Keratinocyte (primary cell): ENCODE measurements around the gene FOXL2NB. TPM values are rescaled to one million over a fixed set of nuclear protein-coding genes. Genes with fewer than 3 reads are reported as not detected.

Experiments
- DNase-seq: peaks from one replicate; pipeline ENCODE4 v3.0.0-alpha.2; 2011; ENCODE audit warnings: low read depth, missing footprints, low spot score
- FAIRE-seq: peaks from 2 replicates; lab custom pipeline; 2011; peaks lifted over from hg19 to GRCh38; lab: Jason Lieb, UNC
- H2AFZ ChIP-seq: 2 replicates; pipeline ENCODE4 v1.6.0; 2012; ENCODE audit warnings: low read length, control low read depth, inconsistent platforms; ENCODE audit not compliant: control insufficient read depth
- H3K27ac ChIP-seq: 2 replicates; pipeline ENCODE4 v1.5.1; 2011; ENCODE audit warnings: low read length; ENCODE audit not compliant: control insufficient read depth, insufficient read depth
- H3K27me3 ChIP-seq: 3 replicates; pipeline ENCODE4 v1.6.0; 2011; ENCODE audit warnings: low read length; ENCODE audit not compliant: control insufficient read depth, insufficient read depth; ENCODE audit errors: extremely low read depth
- H3K36me3 ChIP-seq, 2 experiments: 2 replicates in 1 of 2; 3 replicates in 1 of 2; pipeline ENCODE4 v1.5.1; 2011; ENCODE audit warnings: low read length in 2 of 2, mild to moderate bottlenecking in 1 of 2; ENCODE audit not compliant: control insufficient read depth in 2 of 2, insufficient read depth in 2 of 2; ENCODE audit errors: extremely low read depth in 1 of 2
- H3K4me1 ChIP-seq: 3 replicates; pipeline ENCODE4 v1.5.1; 2011; ENCODE audit warnings: low read length; ENCODE audit not compliant: control insufficient read depth, insufficient read depth; ENCODE audit errors: extremely low read depth
- H3K4me2 ChIP-seq: 3 replicates; pipeline ENCODE4 v1.6.0; 2011; ENCODE audit warnings: low read depth, low read length; ENCODE audit not compliant: control insufficient read depth, insufficient read depth; ENCODE audit errors: extremely low read depth
- H3K4me3 ChIP-seq, 3 experiments: fragments of 200-600 bp in 1 of 3; sonication (generic) in 1 of 3; 2 replicates in 2 of 3; 3 replicates in 1 of 3; pipeline ENCODE4 v1.5.1; 2011 to 2016; ENCODE audit warnings: low read length in 3 of 3, mild to moderate bottlenecking in 3 of 3, control low read depth in 2 of 3, inconsistent platforms in 1 of 3, low read depth in 1 of 3, mixed read lengths in 1 of 3, mixed run types in 1 of 3, moderate library complexity in 1 of 3; ENCODE audit not compliant: control insufficient read depth in 2 of 3, insufficient read depth in 2 of 3; ENCODE audit errors: extremely low read depth in 1 of 3
- H3K79me2 ChIP-seq: 2 replicates; pipeline ENCODE4 v1.6.0; 2012; ENCODE audit warnings: low read length; ENCODE audit not compliant: control insufficient read depth, insufficient read depth
- H3K9ac ChIP-seq: 3 replicates; pipeline ENCODE4 v1.6.0; 2011; ENCODE audit warnings: low read length; ENCODE audit not compliant: control insufficient read depth, insufficient read depth; ENCODE audit errors: extremely low read depth
- H3K9me1 ChIP-seq: 3 replicates; pipeline ENCODE4 v1.6.0; 2011; ENCODE audit warnings: low read length; ENCODE audit not compliant: control insufficient read depth, insufficient read depth; ENCODE audit errors: extremely low read depth
- H3K9me3 ChIP-seq: 2 replicates; pipeline ENCODE4 v1.5.1; 2012; ENCODE audit warnings: low read depth, low read length; ENCODE audit not compliant: control insufficient read depth
- H4K20me1 ChIP-seq: 3 replicates; pipeline ENCODE4 v1.6.0; 2011; ENCODE audit warnings: low read length; ENCODE audit not compliant: control insufficient read depth, insufficient read depth; ENCODE audit errors: extremely low read depth
- CTCF ChIP-seq, 3 experiments: IDR thresholded peaks in 1 of 3; conservative IDR thresholded peaks in 1 of 3; optimal IDR thresholded peaks in 1 of 3; 2 replicates in 2 of 3; 3 replicates in 1 of 3; pipeline versions ENCODE3 to v1.5.1; 2011; ENCODE audit warnings: low read length in 3 of 3, mild to moderate bottlenecking in 3 of 3, moderate library complexity in 2 of 3, control low read depth in 1 of 3, inconsistent platforms in 1 of 3; ENCODE audit not compliant: insufficient read depth in 2 of 3; ENCODE audit errors: extremely low read depth in 1 of 3
- EZH2 ChIP-seq: IDR thresholded peaks from one replicate; pipeline ENCODE4 v1.6.1; 2012; ENCODE audit warnings: inconsistent platforms, mild to moderate bottlenecking, low read length, moderate library complexity
- dilution Hi-C: fragments of 300-500 bp; cut with MboI; formaldehyde crosslinking; loops from one replicate; pipeline ENCODE4 v1.7.0; 2020; ENCODE audit warnings: low sequenced_read_pairs; ENCODE audit not compliant: extremely low pct_ligation_motif_present
- polyA plus RNA-seq, 5 experiments: library from polyadenylated mRNA; depleted of rRNA in 3 of 5; stranded (reverse) in 3 of 5; stranded (forward) in 1 of 5; unstranded in 1 of 5; fragments of >200 nt; gene quantifications; 1 replicate in 1 of 5; 2 replicates in 3 of 5; 3 replicates in 1 of 5; pipeline versions ENCODE4 v1.2.1 to v1.2.3, GENCODE V29; 2011 to 2012; ENCODE audit warnings: missing spikeins in 2 of 5, low read depth in 1 of 5, low replicate concordance in 1 of 5

Gene FOXL2NB
- polyA plus RNA-seq, 1 donor (not counting 4 experiments of a cell fraction or from before 2014, with no cell fraction given) = 0.38 TPM

DNA sequence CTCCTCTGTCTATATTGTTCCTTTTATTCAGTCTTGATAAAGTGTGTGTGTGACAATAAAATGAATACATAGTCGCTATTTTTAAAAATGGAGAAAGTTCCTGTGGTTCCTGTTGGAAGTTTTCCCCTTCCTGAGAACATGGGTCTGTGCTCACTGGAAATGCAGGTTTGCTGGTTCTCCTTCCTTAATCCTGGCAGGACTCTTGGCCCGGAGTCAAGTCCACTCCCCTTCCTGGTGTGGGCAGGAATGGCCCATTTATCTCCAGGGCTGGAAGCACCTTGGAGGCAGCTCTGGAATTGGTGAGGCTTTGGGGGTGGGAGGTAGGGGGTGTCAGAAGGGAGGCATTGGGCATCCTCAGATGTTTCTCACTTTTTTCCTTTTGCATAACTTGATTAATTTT is 30.2 kb upstream of the FOXL2NB start:
- Histone ChIP-seq H3K9me1 (no peaks in the 10 kb centered on the region), H3K4me1 (peaks cover 31% of the 10 kb centered on the region), H3K79me2 (no peaks in the 10 kb centered on the region), H3K9me3 (no peaks in the 10 kb centered on the region), H3K4me3 (no peak overlapping the region), H3K36me3 (no peaks in the 10 kb centered on the region), H3K9ac (no peak overlapping the region), H3K27ac (no peak overlapping the region), H4K20me1 (no peaks in the 10 kb centered on the region), H2AFZ (peak overlapping the region; percentile 47), H3K27me3 (no peaks in the 10 kb centered on the region), H3K4me2 (peak overlapping the region; percentile 51)
- dilution Hi-C loops = loop anchor here (25.0 kb wide), 1 partner anchor 105 kb away; no protein-coding TSS in a partner anchor
- no peak for DNase-seq
- FAIRE-seq = no peak
- no peak for TF ChIP-seq EZH2
- no peak for TF ChIP-seq CTCF (optimal IDR thresholded peaks at IDR 0.05 in 1 of 3, IDR thresholded peaks at IDR 0.05 in 1 of 3, conservative IDR thresholded peaks at IDR 0.05 in 1 of 3; ENCODE audit: extremely low read depth in 1 of 3, insufficient read depth in 2 of 3, low read length in 3 of 3)

DNA sequence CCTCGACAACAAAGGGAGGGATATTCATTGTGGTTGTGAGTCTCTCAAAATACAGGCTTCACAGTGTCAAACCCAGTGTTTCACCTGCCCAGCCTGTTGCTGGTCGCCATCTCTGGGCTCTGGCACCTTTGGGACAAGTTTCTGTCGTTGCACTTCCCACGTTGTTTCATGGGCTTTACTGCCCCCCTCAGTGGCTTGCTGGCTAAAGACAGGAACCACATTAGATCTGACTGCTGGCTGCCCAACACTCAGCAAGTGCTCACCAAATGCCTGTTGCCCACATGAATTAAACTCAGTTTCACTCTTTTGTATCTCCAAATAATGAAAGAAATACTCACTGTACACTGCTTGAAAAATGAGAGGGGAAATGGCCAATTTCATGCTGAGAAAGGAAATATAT is 27.7 kb upstream of the FOXL2NB start:
- TF ChIP-seq CTCF (optimal IDR thresholded peaks at IDR 0.05 in 1 of 3, IDR thresholded peaks at IDR 0.05 in 1 of 3, conservative IDR thresholded peaks at IDR 0.05 in 1 of 3; ENCODE audit: extremely low read depth in 1 of 3, insufficient read depth in 2 of 3, low read length in 3 of 3) = no peak
- H3K9ac ChIP-seq = no peak overlapping the region
- H2AFZ ChIP-seq = no peak overlapping the region
- H3K9me1 ChIP-seq = no peaks in the 10 kb centered on the region
- no peak for FAIRE-seq
- no peaks in the 10 kb centered on the region for H3K9me3 ChIP-seq
- no peaks in the 10 kb centered on the region for H4K20me1 ChIP-seq
- no peak overlapping the region for H3K4me3 ChIP-seq
- no peak for DNase-seq
- no peak overlapping the region for H3K4me2 ChIP-seq
- H3K79me2 ChIP-seq = no peaks in the 10 kb centered on the region
- H3K27me3 ChIP-seq = no peaks in the 10 kb centered on the region
- H3K4me1 ChIP-seq = peaks cover 33% of the 10 kb centered on the region
- dilution Hi-C loops = loop anchor here (25.0 kb wide), 1 partner anchor 107 kb away; no protein-coding TSS in a partner anchor
- H3K27ac ChIP-seq = no peak overlapping the region
- no peaks in the 10 kb centered on the region for H3K36me3 ChIP-seq
